SK-MEL-5 (cell line): ENCODE measurements around the gene S100A6. TPM values are rescaled to one million over a fixed set of nuclear protein-coding genes. Genes with fewer than 3 reads are reported as not detected.
"Not testable (repeated sequence)": the region's sequence is repeated elsewhere in the genome, so short reads cannot be mapped to it uniquely, and the experiment has no call there.

ENCODE experiments used
- DNase-seq: peaks from one replicate; pipeline ENCODE4 v3.0.0-alpha.2; 2016; ENCODE audit warnings: low read depth, low spot score
- in situ Hi-C: cut with HindIII; loops from 2 replicates; pipeline ENCODE4 v1.10.0; 2016; ENCODE audit warnings: low sequenced_read_pairs, high pct_unique_total_duplicates, low pct_unique_long_range_greater_than_20kb
- total RNA-seq: library from RNA; depleted of rRNA; stranded (reverse); fragments of >200 nt; shearing (Covaris generic); gene quantifications from 2 replicates; pipeline ENCODE4 v1.2.3, GENCODE V29; 2014

Gene S100A6
- total RNA-seq, 1 experiment from 2014 or later, result 185 TPM

GRCh38 chr1:153537376-153537730 is 1.6 kb upstream of the S100A6 start:
- in situ Hi-C loops, result no loop called here
- no peak for DNase-seq

GRCh38 chr1:153536671-153537375 is 1.0 kb upstream of the S100A6 start:
- in situ Hi-C loops, result no loop called here
- no peak for DNase-seq

GRCh38 chr1:153536012-153536670 is 350 bp upstream of the S100A6 start:
- in situ Hi-C loops, result no loop called here
- peak; percentile 60 for DNase-seq

- in situ Hi-C loops, result no loop called here
Observed at GRCh38 chr1:153534925-153535241, 908 bp downstream of the S100A6 start.

GRCh38 chr1:153534226-153534924 is 1.4 kb downstream of the S100A6 start:
- in situ Hi-C loops, result no loop called here
- no peak for DNase-seq

More at GRCh38 chr1:153534925-153535241, 908 bp downstream of the S100A6 start:
- DNase-seq, result no peak

- in situ Hi-C loops, result no loop called here
- peak; percentile 21 for DNase-seq
Observed at GRCh38 chr1:153533689-153534201, 2.0 kb downstream of the S100A6 start.

GRCh38 chr1:153532769-153533599 is 2.8 kb downstream of the S100A6 start:
- DNase-seq, result peak; percentile 77
- in situ Hi-C loops, result no loop called here

GRCh38 chr1:153532181-153532580 is 3.6 kb downstream of the S100A6 start:
- in situ Hi-C loops, result no loop called here
- DNase-seq, result no peak

- in situ Hi-C loops, result no loop called here
- no peak for DNase-seq
Observed at GRCh38 chr1:153531638-153532037, 4.2 kb downstream of the S100A6 start.

GRCh38 chr1:153527683-153528040 is 8.1 kb downstream of the S100A6 start:
- in situ Hi-C loops, result no loop called here
- no peak for DNase-seq

GRCh38 chr1:153527023-153527682 is 8.6 kb downstream of the S100A6 start:
- DNase-seq, result no peak
- in situ Hi-C loops, result no loop called here

- no peak for DNase-seq
- in situ Hi-C loops, result no loop called here
Observed at GRCh38 chr1:153526132-153526543, 9.7 kb downstream of the S100A6 start.

GRCh38 chr1:153525088-153525728 is 10.6 kb downstream of the S100A6 start:
- in situ Hi-C loops, result no loop called here
- no peak for DNase-seq

- in situ Hi-C loops, result not testable (repeated sequence)
Observed at GRCh38 chr1:153522353-153523048, 13.3 kb downstream of the S100A6 start.

GRCh38 chr1:153521808-153522207 is 14.0 kb downstream of the S100A6 start:
- DNase-seq, in situ Hi-C loops: not testable (repeated sequence)

More at GRCh38 chr1:153522353-153523048, 13.3 kb downstream of the S100A6 start:
- not testable (repeated sequence) for DNase-seq

GRCh38 chr1:153520818-153521476 is 14.8 kb downstream of the S100A6 start:
- DNase-seq, result no peak
- in situ Hi-C loops, result no loop called here
